Femur (tissue), 1 donor: ENCODE measurements around the gene TSPAN32.

Source experiments
- DNase-seq: peaks from one replicate; pipeline ENCODE4 v3.0.0-alpha.2; 2017

Gene TSPAN32

DNA sequence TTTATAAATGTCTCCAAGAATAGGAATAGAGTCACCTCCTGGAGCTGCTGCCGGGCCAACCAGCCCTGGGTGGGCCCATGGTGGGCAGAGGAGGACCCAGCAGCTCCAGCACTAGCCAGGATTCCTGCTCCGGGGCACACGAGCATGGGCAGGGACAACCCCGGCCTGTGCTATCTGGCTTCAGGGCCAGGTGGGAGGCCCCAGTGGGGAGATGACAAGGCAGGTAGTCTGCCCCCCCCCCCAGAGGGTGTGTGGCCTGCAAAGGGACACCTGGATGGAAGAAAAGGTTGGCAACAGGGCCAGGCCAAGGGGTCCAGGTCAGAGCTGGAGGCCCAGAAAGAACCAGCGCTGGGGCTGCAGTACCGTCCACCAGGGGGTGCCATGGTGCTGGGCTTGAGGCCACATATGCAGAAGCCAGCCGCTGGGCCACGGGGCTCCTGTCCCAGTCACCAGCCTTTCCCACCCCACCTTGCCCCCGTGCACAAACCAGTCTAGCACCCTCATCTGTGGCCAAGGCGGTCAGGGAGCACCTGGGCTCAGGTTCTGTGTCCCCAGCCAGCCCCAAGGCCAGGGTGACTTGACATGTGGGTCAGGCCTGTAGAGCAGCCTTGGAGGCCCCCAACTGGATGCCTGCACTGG is 3.4 kb downstream of the TSPAN32 start:
- DNase-seq = peak; percentile 88

DNA sequence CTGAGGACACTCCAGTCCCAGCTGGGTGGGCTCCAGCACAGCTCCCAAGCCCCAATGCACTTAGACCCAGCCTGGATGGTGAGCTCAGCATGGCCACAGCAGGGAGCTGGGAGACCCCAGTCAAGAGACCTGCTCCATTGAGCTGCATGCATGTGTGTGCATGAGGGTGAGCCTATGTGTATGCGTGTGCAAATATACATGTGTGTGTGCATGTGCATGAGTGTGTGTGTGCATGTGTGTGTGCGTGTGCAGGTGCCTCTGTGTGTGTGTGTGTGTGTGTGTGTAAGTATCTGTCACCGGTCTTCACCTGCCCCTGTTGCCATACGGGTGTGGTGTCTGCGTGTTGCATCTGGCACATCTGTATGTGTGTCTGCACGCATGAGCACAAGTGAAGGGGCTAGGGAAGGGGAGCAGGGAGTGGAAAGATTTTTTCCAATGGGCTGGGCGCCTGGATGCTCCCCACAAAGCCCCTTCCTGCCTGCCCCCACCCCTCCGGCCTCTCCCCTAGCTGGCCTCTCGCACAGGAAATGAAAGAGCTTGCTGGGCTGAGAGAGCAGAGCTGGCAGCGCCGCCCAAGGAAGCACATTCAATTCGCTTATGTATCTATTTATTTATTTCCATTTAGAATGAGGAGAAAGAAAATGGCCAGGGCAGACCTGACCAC is 4.1 kb downstream of the TSPAN32 start:
- DNase-seq = peak; percentile 94

DNA sequence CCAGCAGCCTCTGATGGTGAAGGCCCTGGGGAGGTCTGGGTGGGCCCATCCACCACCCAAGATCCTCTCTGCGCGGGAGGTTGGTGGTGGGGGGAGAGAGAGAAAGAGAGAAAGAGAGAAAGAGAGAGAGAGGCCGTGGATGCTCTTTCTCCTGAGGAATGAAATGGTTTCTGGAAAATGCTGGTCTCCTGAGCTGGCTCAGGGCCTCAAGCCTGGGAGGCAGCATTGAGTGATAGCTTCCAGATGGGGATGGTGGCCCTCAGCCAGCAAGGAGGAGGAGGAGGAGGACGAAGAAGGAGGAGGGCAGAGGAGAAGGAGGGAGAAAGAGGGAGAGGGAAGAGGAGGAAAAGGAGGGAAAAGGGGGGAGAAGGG is 4.6 kb downstream of the TSPAN32 start:
- peak; percentile 94 for DNase-seq

DNA sequence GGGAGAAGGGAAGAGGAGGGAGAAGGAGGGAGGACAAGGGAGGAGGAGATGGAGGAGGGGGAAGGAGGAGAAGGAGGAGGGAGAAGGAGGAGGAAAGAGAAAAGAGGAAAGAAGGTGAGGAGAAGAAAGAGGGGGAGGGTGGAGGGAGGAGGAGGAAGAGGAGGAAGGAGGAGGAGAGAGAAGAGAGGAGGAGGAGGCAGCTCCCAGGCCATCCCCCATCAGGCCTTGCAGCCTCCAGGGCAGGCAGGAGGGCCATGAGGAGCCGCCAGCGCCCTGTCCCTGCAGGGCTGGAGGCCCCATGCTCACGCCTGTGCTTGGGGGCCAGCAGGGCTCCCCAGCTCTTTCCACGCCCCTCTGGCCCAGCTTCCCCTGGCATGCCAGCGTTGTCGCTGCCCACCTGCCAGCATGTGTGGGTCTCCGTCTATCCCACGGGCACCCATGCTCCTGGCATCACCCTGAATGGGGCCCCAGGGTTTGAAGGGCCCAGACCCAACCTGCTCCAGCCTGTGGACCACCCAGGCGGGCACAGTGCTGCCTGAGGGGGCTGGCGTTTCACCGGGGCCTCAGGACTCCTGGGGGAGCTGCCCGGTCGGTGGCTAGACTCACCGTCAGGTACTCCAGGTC is 5.2 kb downstream of the TSPAN32 start:
- DNase-seq = peak; percentile 70

DNA sequence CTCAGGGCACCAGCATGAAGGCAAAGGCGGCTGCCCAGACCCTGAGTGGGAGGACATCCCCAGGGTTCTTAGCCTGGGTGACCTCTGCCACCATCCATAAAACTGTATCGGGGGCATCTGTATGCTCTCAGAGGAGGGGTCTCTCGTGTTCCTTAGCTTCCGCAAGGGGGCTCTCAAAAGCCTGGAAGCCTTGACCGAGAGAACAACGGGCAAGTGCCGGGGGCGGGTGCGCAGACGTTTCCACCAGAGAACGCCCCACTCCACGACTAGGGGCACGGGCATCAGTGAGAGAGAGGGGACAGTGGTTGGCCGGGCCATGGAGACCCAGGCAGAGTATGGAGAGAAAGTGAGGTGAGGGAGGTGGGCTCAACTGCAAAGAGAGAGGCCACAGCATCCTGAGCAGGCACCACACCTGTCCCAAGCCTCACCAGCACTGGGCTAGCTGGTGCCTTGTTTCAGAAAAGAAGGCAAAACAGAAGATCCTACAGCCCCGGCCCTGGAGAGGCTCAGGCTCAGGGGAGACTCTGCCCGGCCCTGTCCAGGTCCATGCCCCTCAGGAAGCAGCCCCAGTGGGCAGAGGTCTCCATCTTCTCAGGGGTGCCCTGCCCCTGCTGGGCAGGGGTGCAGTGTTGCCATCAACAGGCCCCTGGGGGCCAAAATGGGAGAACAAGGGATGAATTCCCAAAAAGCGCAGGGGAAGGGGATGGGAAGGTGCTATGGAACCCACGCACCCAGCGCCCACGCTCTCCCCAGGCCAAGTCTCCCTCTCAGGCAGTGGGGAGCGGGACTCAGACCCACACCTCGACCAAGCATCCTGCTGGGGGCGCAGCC is 5.9 kb downstream of the TSPAN32 start:
- no peak for DNase-seq

DNA sequence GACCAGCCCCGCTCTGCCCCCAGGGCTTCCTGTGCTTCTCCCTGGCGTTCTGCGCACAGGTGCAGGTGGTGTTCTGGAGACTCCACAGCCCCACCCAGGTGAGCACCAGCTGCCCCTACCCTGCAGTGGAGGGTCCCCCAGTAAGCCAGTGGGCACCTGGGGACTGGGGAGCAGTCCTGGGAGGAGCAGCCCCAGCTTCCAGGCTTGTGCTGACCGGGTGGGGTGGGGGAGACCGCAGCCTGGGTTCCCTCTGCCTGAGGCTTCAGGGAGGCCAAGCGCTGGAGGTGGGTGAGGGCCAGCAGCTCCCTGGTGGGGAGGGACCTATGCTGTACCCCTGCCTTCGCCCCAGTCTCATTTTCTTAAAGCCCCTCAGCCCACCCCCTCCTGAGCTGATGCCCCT is 6.9 kb downstream of the TSPAN32 start:
- no peak for DNase-seq

DNA sequence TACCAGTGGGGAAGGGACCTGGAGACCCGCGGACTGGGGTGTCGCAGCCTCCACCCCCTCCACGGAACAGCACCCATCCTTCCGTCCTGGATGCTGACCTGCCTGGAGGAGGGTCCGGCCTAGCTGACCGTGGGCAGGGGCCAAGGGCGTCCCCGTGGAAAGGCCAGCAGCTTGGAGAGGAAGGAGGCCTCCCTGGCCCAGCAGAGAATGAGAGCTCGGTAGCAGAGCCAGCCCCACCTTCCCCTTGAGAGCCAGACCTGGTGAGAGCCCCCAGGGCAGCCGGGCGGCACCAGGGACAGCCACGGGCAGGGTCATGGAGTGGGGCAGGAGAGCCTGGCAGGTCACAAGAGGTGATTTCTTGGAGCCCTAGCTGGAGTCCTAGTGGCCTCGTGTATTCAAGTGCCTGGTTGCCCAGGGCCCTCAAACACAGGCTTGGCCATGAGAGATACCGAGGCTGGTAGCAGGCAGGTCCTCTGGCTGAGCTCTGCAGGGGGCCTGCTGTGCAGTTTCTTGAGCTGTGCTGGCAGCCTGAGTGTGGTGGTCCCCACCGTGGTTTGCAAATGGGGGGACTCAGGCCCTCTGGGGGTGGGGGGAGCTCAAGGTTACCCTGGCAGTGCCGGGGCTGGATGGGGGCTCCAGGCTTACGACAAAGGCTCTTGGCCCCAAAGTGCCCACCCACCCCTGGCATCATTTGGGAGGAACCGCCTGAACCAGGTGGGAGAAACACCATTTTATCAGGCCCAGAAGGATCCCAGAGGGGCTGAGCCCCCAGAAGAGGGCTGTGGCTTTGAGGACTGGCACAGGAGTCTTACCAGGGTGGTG is 7.6 kb downstream of the TSPAN32 start:
- DNase-seq = no peak

DNA sequence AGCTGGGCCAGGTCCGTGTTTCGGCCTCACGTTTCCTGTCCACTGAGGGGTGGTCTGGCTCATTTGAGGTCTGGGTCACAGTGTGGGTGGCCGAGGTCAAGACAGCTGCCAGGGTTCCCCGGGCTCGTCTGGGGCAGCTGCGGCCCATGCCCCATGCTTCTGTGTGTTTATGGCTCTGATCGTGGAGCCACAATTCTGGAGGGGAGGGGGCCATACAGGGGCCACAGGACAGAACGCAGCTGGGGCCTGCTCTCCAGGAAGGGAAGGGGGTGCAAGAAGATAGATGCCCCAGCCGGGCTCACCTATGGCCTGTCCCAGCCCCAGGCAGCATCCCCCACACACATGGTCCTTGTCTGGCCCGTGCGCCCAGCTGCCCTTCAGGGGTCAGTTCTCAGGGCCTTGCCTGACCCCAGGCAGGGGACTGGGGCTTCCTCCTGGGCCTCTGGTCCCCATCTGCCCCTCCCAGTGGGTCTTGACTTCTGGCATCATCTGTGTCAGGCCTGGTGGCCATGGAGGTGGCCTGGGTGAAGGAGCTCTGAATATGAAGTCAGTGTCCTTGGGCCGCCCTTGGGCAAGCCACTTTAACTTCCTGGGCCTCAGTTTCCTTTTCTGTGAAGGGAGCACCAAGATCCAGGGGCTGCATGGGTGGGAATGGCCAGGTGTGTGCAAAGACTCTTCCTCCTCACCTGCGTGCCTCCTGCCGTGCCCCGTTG is 8.4 kb downstream of the TSPAN32 start:
- DNase-seq = no peak

DNA sequence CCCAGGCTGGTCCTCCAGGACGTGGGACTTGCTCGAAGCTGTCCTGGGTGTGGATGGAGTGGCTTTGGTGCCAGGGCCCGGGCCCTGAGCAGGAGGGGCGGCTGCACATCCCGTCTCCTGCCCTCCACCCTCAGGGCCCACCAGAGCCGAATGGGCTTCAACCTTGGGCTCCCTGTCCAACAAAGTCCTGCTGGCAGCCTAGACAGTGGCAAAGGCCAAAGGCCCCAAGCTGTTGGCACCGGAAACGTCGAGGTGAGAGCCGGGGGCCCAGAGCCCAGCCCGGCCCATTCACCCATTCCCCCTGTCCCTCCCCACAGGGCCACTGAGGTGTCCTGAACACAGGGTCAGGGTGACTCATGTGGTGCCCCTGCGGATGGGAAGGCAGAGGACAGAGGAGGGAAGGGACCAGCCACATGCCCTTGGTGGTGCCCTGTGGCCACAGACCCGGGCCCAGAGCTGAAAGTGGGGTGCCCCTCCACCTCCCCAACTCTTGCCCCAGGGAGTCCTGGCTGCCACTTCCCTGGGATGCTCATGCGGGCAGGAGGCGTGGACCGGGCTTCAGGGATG is 9.1 kb downstream of the TSPAN32 start:
- peak; percentile 24 for DNase-seq

DNA sequence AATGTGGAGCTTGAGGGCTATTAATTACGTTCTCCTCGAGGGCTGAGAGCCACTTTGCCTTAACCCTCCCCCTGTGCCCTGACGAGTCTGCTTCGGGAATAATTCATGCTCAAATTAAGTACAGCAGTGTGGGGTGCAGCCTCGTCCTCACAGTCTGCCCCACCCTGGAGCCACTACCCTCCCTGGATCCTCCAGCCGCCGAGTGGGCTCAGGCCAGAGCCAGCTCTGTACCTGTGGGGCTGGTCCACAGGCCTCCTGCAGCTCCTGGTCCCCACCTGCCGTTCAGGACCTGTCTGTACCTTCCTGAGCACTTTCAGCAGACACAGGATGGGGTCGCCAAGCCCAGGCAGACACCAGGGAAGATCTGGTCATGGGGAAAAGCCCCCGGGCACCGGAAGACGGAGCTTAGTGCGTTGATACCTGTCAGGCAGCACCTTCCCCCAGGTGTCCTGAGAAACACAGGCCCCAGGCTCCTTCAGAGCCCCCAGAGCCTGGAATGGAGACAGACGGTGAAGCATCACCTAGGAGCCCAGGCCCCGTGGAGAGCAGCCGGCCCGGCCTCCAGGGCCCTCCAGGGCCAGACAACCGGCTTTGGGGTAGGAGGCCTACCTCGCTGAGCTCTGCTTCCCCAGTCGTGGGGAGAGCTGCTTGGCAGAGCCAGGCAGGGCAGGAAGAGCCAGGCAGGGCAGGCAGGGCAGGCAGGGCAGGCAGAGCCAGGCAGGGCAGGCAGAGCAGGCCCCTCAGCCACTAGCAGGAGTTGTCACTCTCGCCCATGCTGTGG is 9.7 kb downstream of the TSPAN32 start:
- peak; percentile 15 for DNase-seq

DNA sequence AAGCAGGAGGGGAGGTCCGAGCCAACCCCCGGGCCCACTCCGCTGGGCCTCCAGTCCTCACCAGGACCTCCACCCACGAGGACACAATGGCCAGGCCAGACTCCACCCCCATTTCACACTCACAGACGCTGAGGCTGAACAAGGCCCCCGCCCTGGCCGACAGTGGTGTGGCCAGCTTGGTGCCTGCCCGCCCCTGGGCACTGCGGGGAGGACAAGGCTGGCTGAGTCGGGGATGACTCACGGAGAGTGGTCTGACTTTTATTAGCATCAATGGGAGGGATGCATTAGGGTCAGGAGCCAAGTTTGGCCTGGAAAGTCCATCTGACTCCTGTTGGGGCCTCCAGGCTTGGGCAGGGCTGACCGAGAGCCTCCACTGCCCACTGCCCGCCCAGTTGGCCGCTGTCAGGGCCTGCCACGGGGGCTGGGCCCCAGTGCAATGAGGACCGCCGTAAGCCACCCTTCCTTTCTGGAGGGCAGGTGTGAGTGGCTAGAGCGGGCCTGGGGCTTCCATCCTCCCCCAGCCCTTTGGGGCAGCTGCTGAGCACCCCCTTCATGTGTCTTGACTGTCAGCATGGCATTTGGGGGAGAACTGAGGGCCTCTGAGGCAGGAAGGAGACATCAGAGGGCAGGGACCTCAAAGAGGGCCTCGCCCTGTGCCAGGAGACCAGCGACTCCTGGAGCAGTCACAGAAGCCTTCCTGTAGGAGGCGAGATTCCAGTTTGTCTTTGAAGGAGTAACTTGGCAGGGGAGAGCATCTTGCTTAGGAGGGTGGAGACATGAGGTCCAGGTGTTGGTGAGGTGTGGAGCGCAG is 10.6 kb downstream of the TSPAN32 start:
- DNase-seq = peak; percentile 69

DNA sequence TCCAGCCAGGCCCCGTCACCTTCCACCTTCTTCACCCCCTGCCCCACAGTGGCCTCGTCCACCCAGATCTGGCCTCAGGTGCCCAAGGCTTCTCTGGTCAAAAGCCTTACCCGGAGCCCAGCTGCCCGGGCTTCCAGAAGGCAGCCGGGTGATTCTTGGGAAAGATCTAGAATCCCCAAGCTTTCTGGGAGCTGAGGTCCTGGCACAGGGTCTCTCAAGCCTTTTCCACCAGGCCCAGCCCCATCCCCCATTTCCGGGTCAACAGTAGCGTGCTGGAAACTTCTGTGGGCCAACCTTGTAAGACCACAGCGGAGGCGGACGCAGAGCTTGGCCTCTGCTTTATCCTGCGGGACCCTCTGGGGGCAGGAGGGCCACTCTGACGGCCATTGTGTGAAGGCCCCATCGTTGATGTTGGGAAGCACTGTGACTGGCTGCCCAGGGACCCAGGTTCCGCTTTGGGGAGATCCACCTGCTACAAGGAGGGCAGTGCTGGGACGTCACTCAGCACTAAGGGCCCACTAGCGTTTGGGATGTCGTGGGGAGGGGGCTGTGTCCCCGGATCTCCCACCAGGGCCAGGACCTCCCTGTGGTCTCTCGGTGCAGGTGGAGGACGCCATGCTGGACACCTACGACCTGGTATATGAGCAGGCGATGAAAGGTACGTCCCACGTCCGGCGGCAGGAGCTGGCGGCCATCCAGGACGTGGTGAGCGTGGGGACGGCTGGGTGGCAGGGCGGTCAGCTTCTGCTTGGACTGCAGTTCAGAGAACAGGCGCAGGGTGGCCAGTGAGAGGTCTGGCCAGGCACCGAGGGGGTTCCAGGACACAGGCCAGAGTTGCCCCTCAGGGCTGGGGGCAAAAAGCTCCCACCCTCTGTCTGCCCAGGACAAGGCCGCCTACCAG is 11.5 kb downstream of the TSPAN32 start:
- peak; percentile 25 for DNase-seq

DNA sequence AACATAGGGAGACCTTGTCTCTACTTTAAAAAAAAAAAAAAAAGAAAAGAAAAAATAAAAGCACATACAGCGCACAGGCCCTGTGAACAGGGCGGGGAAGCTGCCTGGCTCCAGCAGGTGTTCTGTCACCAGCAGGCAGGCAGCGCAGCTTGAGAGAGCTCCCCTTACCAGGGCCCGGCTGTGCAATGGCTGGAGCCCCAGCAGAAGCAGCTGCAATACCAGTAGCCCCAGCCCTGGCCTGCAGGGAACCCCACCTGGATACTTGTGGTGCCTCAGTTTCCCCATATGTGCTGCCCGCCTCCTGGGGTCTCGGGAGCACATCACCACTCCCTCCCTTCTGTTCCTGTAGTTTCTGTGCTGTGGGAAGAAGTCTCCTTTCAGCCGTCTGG is 12.3 kb downstream of the TSPAN32 start:
- no peak for DNase-seq

DNA sequence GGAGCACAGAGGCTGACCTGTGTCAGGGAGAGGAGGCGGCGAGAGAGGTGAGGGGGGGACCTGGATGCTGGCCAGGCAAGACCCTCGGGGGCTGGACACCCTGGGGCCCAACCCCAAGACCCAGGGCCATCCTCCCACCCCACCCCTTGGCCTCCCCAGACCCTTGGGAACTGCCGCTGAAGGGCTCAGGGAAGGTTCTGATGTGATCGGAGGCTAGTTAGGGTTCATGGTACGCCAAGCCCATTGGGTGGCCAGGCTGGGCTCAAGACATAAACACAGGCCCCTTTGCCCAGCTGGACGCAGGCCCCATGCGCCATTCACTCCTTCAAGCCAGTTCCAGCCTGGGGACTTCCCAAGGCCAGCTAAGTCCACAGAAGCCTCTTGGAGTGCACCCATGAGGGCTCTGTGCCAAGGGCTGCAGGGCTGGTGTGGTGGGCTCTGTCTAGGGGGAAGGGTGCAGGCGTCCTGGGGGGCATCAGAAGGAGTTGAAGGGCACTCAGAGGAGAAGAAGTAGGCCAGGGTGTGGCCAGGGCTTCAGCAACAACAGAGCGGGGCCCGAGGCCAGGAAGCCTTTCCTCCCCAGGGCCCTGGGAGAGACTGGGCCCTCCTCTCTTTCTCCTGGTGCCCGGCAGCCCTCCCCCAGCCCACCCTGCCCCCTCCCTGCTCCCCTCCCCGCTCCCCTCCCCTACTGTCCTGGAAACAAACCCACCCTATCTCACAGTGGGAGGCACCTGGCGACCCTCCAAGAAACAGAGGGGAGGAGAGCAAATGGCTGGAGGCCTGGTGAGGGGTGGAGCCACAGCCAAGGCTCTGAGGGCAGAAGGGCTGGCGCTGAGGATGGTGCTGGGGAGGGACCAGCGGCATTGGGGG is 12.9 kb downstream of the TSPAN32 start:
- peak; percentile 92 for DNase-seq

DNA sequence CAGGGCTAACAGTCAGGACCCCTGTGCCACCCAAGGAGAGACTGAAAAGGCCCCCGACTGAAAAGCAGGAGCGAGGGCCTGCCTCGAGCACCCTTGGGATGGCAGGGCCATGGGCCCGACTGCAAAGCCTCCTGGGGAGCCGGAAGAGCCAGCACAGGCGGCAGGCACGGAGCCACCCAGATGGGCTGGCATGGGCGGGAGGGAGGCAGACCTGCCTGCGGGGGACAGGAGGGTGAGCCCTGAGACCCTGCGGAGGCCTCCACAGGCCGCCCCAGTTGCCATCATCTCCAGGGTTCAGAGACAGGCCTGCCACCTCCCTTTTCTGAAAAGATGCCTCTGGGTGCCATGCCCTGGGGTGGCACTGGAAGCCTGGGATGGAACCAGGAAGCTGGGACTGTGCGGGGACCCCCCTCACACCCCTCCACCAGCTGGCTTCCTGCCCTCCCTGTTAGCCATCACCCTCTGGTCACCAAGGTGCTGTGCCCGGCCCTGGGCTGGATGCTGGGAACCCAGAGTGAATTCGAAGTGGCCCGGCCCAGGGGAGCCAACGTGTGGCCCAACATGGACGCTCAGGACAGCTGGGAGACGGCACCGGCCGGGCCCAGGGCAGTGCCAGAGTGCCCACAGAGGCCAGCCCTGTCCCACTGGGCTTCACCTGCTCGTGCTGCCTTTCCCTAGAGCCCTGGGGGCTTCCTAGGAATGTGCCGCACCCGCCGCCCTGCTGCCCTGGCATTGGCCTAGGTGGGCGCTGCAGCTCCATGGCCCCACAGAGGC is 13.8 kb downstream of the TSPAN32 start:
- no peak for DNase-seq

DNA sequence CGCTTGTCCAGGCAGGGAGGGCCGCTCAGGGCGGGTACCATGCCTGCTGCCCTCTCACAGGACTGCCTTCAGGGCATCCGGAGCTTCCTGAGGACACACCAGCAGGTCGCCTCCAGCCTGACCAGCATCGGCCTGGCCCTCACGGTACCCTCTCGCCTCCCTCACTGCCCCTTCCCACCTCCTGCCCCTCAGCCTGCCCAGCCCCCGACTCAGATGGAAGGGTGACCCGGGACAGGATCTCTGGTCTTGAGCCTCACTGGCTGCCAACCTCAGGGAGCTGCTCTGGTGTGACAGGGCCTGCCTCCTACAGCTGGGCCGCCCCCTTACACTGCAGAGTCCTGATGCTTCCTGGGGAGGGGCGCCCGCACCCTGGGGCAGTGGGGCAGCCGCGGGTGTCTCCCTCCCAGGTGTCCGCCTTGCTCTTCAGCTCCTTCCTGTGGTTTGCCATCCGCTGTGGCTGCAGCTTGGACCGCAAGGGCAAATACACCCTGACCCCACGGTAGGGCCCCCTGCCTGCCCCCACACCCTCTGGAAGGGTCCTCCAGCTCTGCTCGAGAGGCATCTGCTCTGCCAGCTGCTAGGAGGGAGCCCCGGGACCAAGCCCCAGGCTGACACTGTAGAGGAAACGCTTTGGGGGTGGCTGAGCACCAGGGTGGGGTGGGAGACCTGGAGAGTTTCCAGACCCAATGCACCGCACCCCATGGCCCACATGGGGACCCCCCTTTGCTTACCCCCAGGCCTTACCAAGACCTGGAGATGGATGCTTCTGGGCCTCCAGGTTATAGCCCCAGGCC is 14.6 kb downstream of the TSPAN32 start:
- peak; percentile 37 for DNase-seq
